GM12878 (cell line): ENCODE measurements around the gene PFDN4. TPM values are rescaled to one million over a fixed set of nuclear protein-coding genes. Genes with fewer than 3 reads are reported as not detected.

Experiments used
- ATAC-seq: fragments of 200-7000 bp; cut with Tn5 transposase; 3 replicates; pipeline ENCODE4 v1.9.1; 2020; ENCODE audit warnings: mild to moderate bottlenecking, moderate library complexity
- BruUV-seq: library from RNA; stranded (reverse); fragments of 400-500 nt; replicated peaks from 2 replicates; lab custom pipeline; 2021; lab: Mats Ljungman, UMichigan
- CTCF ChIA-PET: fragments of 300-600 bp; sonication (Branson Sonifier 250); formaldehyde crosslinking; extraction: SDS; loops from one replicate; lab custom pipeline; 2021; ENCODE audit warnings: inconsistent platforms; lab: Yijun Ruan, JAX
- POLR2A ChIA-PET: fragments of 350-600 bp; formaldehyde crosslinking; extraction: SDS; loops from one replicate; lab custom pipeline; 2021; ENCODE audit warnings: inconsistent platforms; lab: Charles Lee
- RAD21 ChIA-PET: fragments of 300-600 bp; sonication (Branson Sonifier 250); formaldehyde crosslinking; loops from one replicate; lab custom pipeline; 2023; ENCODE audit warnings: antibody characterized with exemption; ENCODE audit not compliant: unreplicated experiment; lab: Charles Lee
- SMC1A ChIA-PET: fragments of 300-600 bp; sonication (Branson Sonifier 250); formaldehyde crosslinking; loops from one replicate; lab custom pipeline; 2023; ENCODE audit not compliant: unreplicated experiment, uncharacterized antibody; lab: Charles Lee
- DNase-seq: peaks from one replicate; pipeline ENCODE4 v3.0.0-alpha.2; 2011; ENCODE audit warnings: low read depth, low spot score
- FAIRE-seq: peaks from 3 replicates; lab custom pipeline; 2011; peaks lifted over from hg19 to GRCh38; lab: Jason Lieb, UNC
- H2AFZ ChIP-seq: 2 replicates; pipeline ENCODE4 v1.6.0; 2011; ENCODE audit warnings: low read depth, low read length, control low read depth; ENCODE audit not compliant: control insufficient read depth
- H3K27ac ChIP-seq: 2 replicates; pipeline ENCODE4 v1.5.1; 2011; ENCODE audit warnings: control low read depth; ENCODE audit not compliant: control insufficient read depth, insufficient read depth
- H3K27me3 ChIP-seq, 2 experiments: replicated peaks in 1 of 2; 2 replicates each; pipeline versions ENCODE4 v1.6.0 to v1.6.1; 2011; ENCODE audit warnings: low read length in 1 of 2; ENCODE audit not compliant: control insufficient read depth in 2 of 2, insufficient read depth in 2 of 2
- H3K36me3 ChIP-seq, 2 experiments: 2 replicates each; pipeline ENCODE4 v1.5.1; 2011; ENCODE audit warnings: low read length in 1 of 2; ENCODE audit not compliant: control insufficient read depth in 2 of 2, insufficient read depth in 2 of 2
- H3K4me1 ChIP-seq: 2 replicates; pipeline ENCODE4 v1.6.1; 2011; ENCODE audit warnings: mild to moderate bottlenecking, low read length, moderate library complexity, mixed read lengths; ENCODE audit not compliant: control insufficient read depth, insufficient read depth
- H3K4me2 ChIP-seq: 2 replicates; pipeline ENCODE4 v1.6.0; 2011; ENCODE audit warnings: control low read depth; ENCODE audit not compliant: control insufficient read depth, insufficient read depth
- H3K4me3 ChIP-seq: fragments of 200-600 bp; sonication (generic); 2 replicates; pipeline ENCODE4 v1.5.1; 2016
- H3K79me2 ChIP-seq: 2 replicates; pipeline ENCODE4 v1.6.0; 2011; ENCODE audit warnings: low read length; ENCODE audit not compliant: control insufficient read depth, insufficient read depth
- H3K9ac ChIP-seq: 2 replicates; pipeline ENCODE4 v1.8.0; 2011; ENCODE audit warnings: low read length, control low read depth, mixed read lengths; ENCODE audit not compliant: control insufficient read depth, insufficient read depth
- H3K9me3 ChIP-seq: replicated peaks from 3 replicates; pipeline ENCODE4 v1.5.1; 2011; ENCODE audit warnings: mild to moderate bottlenecking, low read length; ENCODE audit not compliant: control insufficient read depth, insufficient read depth
- H4K20me1 ChIP-seq: 2 replicates; pipeline ENCODE4 v1.6.0; 2011; ENCODE audit not compliant: control insufficient read depth, insufficient read depth
- BCLAF1 ChIP-seq: fragments of 450-650 bp; IDR thresholded peaks from 2 replicates; pipeline ENCODE4 v1.6.1; 2017; ENCODE audit warnings: antibody characterized with exemption, mild to moderate bottlenecking, moderate library complexity
- ELK1 ChIP-seq: IDR thresholded peaks from 2 replicates; pipeline ENCODE4 v1.6.1; 2012; ENCODE audit warnings: low read depth, low read length, improper control_type of control experiment
- ETV6 ChIP-seq, 2 experiments: fragments of 450-650 bp in 1 of 2; IDR thresholded peaks in 1 of 2; conservative IDR thresholded peaks in 1 of 2; 2 replicates each; pipeline ENCODE4 v1.6.1; 2014; ENCODE audit warnings: antibody characterized with exemption in 1 of 2, borderline replicate concordance in 1 of 2, low read depth in 1 of 2, mild to moderate bottlenecking in 1 of 2, moderate library complexity in 1 of 2
- SMC3 ChIP-seq: IDR thresholded peaks from 2 replicates; pipeline ENCODE4 v1.6.1; 2011; ENCODE audit warnings: low read length, improper control_type of control experiment, borderline replicate concordance
- TAF1 ChIP-seq: IDR thresholded peaks from 2 replicates; pipeline ENCODE4 v1.6.1; 2011; ENCODE audit warnings: mild to moderate bottlenecking, low read depth, low read length, borderline replicate concordance
- ZNF207 ChIP-seq: fragments of 450-650 bp; IDR thresholded peaks from 2 replicates; pipeline ENCODE4 v1.6.1; 2014; ENCODE audit warnings: antibody characterized with exemption, mild to moderate bottlenecking, borderline replicate concordance
- WGBS: methylation state at CpG from one replicate; pipeline ENCODE4 v1.1.6; 2016; ENCODE audit warnings: low lambda C conversion rate; ENCODE audit not compliant: insufficient replicate concordance, insufficient coverage; ENCODE audit errors: missing lambda C conversion rate; 5-methylcytosine and 5-hydroxymethylcytosine counted together
- in situ Hi-C: fragments of 300-500 bp; cut with MboI; formaldehyde crosslinking; loops from 9 replicates; pipeline ENCODE4 v1.14.3; 2018; ENCODE audit warnings: mixed read lengths
- intact Hi-C: fragments of 100-400 bp; cut with micrococcal nuclease; formaldehyde crosslinking; loops from one replicate; pipeline ENCODE4 v1.14.2; 2022; ENCODE audit not compliant: unreplicated experiment
- polyA plus RNA-seq, 11 experiments: library from polyadenylated mRNA; depleted of rRNA in 4 of 11; unstranded in 6 of 11; stranded (reverse) in 5 of 11; fragments of >200 nt; fragmentation: Nextera tagmentation in 4 of 11; fragmentation: Illumina TruSeq in 1 of 11; extraction: Ambion mirVana in 4 of 11; extraction: Trizol in 1 of 11; gene quantifications; 1 replicate in 1 of 11; 2 replicates in 10 of 11; pipeline versions ENCODE4 v1.2.1 to v1.2.3, GENCODE V29; 2011 to 2016; ENCODE audit warnings: inconsistent platforms in 2 of 11, missing spikeins in 2 of 11, low read depth in 1 of 11
- total RNA-seq, 4 experiments: library from RNA; depleted of rRNA in 3 of 4; stranded (reverse); fragments of >200 nt in 3 of 4; fragmentation: Illumina TruSeq in 1 of 4; extraction: Trizol in 1 of 4; gene quantifications; 2 replicates each; pipeline versions ENCODE4 v1.2.1 to v1.2.3, GENCODE V29; 2013 to 2021

PFDN4 gene
- total and polyA plus RNA-seq, 10 of the 15 experiments (the other 5 are each of a cell fraction or from before 2014, with no cell fraction given) = 36.9 to 136 (median 82.8) TPM

GRCh38 chr20:54168961-54169862 is 38.7 kb upstream of the PFDN4 start:
- Histone ChIP-seq H4K20me1 (no peaks in the 10 kb centered on the region), H3K79me2 (no peaks in the 10 kb centered on the region), H3K9me3 (no peaks in the 10 kb centered on the region), H3K36me3 (no peaks in the 10 kb centered on the region; a peak in 1 of 4 replicates), H3K4me1 (no peaks in the 10 kb centered on the region), H3K4me3 (no peak overlapping the region), H3K9ac (no peak overlapping the region), H3K4me2 (no peak overlapping the region), H3K27ac (no peak overlapping the region), H2AFZ (no peak overlapping the region), H3K27me3 (peaks cover 14 to 25% of the 10 kb centered on the region in 2 experiments)
- intact Hi-C loops = no loop called here
- FAIRE-seq (no peak), ATAC-seq (no peak), DNase-seq (no peak)
- in situ Hi-C loops = no loop called here
- no TSS peak for BruUV-seq
- SMC1A ChIA-PET = no interaction called here
- TF ChIP-seq BCLAF1 = no peak
- peak in 1 of 2 experiments; percentile 69; a peak in 2 of 4 replicates for TF ChIP-seq ETV6 (conservative IDR thresholded peaks at IDR 0.05 in 1 of 2, IDR thresholded peaks at IDR 0.05 in 1 of 2; ENCODE audit: borderline replicate concordance in 1 of 2, low read depth in 1 of 2)
- no peak for TF ChIP-seq ZNF207
- no peak for TF ChIP-seq SMC3
- no peak for TF ChIP-seq TAF1
- TF ChIP-seq ELK1 = no peak
- 53% methylated on average over 14 of the region's 14 CpGs for WGBS
- POLR2A ChIA-PET = no interaction called here
- CTCF ChIA-PET = no interaction called here
- RAD21 ChIA-PET = no interaction called here
